GM19023 (cell line): Measurements from ENCODE around the gene SNRPD2.
"Not testable (repeated sequence)": the region's sequence is repeated elsewhere in the genome, so short reads cannot be mapped to it uniquely, and the experiment has no call there.

ENCODE experiments used
- ATAC-seq: cut with Tn5 transposase; IDR thresholded peaks from one replicate; pipeline ENCODE4 v1.9.1; 2021; ENCODE audit warnings: mild to moderate bottlenecking, moderate library complexity; ENCODE audit not compliant: unreplicated experiment

The SNRPD2 gene

GRCh38 chr19:45705115-45705514 is 13.4 kb upstream of the SNRPD2 start:
- no peak for ATAC-seq

GRCh38 chr19:45701676-45702075 is 9.9 kb upstream of the SNRPD2 start:
- no peak for ATAC-seq

- ATAC-seq = no peak
Observed at GRCh38 chr19:45693106-45693788, 1.5 kb upstream of the SNRPD2 start.

GRCh38 chr19:45692187-45693105 is 693 bp upstream of the SNRPD2 start, which contains the start of gene QPCTL:
Gene QPCTL (plus strand): TSS chr19:45692666. CDS start chr19:45692704, 38 bp downstream.
- ATAC-seq = peak; percentile 82

- no peak for ATAC-seq
Observed at GRCh38 chr19:45687599-45687998, 4.2 kb downstream of the SNRPD2 start.

- not testable (repeated sequence) for ATAC-seq
Observed at GRCh38 chr19:45685045-45685444, 6.7 kb downstream of the SNRPD2 start.

- ATAC-seq = no peak
Observed at GRCh38 chr19:45682908-45683307, 8.8 kb downstream of the SNRPD2 start.

- no peak for ATAC-seq
Observed at GRCh38 chr19:45682117-45682516, 9.6 kb downstream of the SNRPD2 start.

GRCh38 chr19:45681391-45682015 is 10.2 kb downstream of the SNRPD2 start:
- peak; percentile 61 for ATAC-seq

- ATAC-seq = no peak
Observed at GRCh38 chr19:45677351-45678230, 14.2 kb downstream of the SNRPD2 start.

- no peak for ATAC-seq
Observed at GRCh38 chr19:45676851-45677263, 14.9 kb downstream of the SNRPD2 start.

- ATAC-seq = no peak
Observed at GRCh38 chr19:45674946-45675345, 16.8 kb downstream of the SNRPD2 start.

GRCh38 chr19:45670670-45671453 is 20.9 kb downstream of the SNRPD2 start:
- ATAC-seq = no peak

- ATAC-seq = no peak
Observed at GRCh38 chr19:45668342-45668871, 23.3 kb downstream of the SNRPD2 start.

GRCh38 chr19:45667620-45668341 is 24.0 kb downstream of the SNRPD2 start, which contains the start of gene GIPR:
Gene GIPR (plus strand): TSS chr19:45668221. CDS start chr19:45669521, 1,300 bp downstream.
- ATAC-seq = no peak

GRCh38 chr19:45664575-45664974 is 27.2 kb downstream of the SNRPD2 start:
- ATAC-seq = no peak

- no peak for ATAC-seq
Observed at GRCh38 chr19:45663800-45664199, 28.0 kb downstream of the SNRPD2 start.

- no peak for ATAC-seq
Observed at GRCh38 chr19:45660636-45661035, 31.1 kb downstream of the SNRPD2 start.
